Lower lobe of right lung (tissue), 2 donors: ENCODE results near the gene TGM4. TPM values are rescaled to one million over a fixed set of nuclear protein-coding genes. Genes with fewer than 3 reads are reported as not detected.
A peak's percentile ranks its signal among the peaks of the same experiment; 100 is the strongest.

Source experiments
- ATAC-seq, 2 donors: fragments of 200-7000 bp; cut with Tn5 transposase; one replicate each; pipeline ENCODE4 v1.9.1; 2020 to 2022; ENCODE audit warnings: mild to moderate bottlenecking in 2 of 2, moderate library complexity in 2 of 2
- DNase-seq: peaks from one replicate; pipeline ENCODE4 v3.0.0-alpha.2; 2020
- H3K27ac ChIP-seq: fragments of 200-600 bp; one replicate; pipeline ENCODE4 v1.8.0; 2022
- H3K27me3 ChIP-seq: fragments of 200-600 bp; one replicate; pipeline ENCODE4 v1.8.0; 2022; ENCODE audit warnings: low read depth
- H3K36me3 ChIP-seq: fragments of 200-600 bp; one replicate; pipeline ENCODE4 v1.8.0; 2022; ENCODE audit warnings: mild to moderate bottlenecking
- H3K4me1 ChIP-seq: fragments of 200-600 bp; one replicate; pipeline ENCODE4 v1.8.0; 2022
- H3K4me3 ChIP-seq: fragments of 200-600 bp; one replicate; pipeline ENCODE4 v1.8.0; 2022; ENCODE audit warnings: mild to moderate bottlenecking
- H3K9me3 ChIP-seq: fragments of 200-600 bp; one replicate; pipeline ENCODE4 v1.8.0; 2022
- CTCF ChIP-seq: fragments of 200-600 bp; IDR thresholded peaks from one replicate; pipeline ENCODE4 v1.8.0; 2022; ENCODE audit warnings: antibody characterized with exemption, mild to moderate bottlenecking
- intact Hi-C: fragments of 100-400 bp; cut with DNase I; formaldehyde crosslinking; loops from one replicate; pipeline ENCODE4 v1.11.0; 2022
- total RNA-seq: library from RNA; stranded (reverse); fragmentation: NEBNext Ultra II Directional; extraction: Animal tissue kit (Norgen Biotek cat#: 25700); gene quantifications from one replicate; pipeline ENCODE4 v1.2.1, GENCODE V29; 2021
- donor health status: DM: no; HTN: yes; CAD: no; lungs with severe emphysema.

TGM4 gene
- total RNA-seq, 1 donor from 2014 or later: not detected

DNA sequence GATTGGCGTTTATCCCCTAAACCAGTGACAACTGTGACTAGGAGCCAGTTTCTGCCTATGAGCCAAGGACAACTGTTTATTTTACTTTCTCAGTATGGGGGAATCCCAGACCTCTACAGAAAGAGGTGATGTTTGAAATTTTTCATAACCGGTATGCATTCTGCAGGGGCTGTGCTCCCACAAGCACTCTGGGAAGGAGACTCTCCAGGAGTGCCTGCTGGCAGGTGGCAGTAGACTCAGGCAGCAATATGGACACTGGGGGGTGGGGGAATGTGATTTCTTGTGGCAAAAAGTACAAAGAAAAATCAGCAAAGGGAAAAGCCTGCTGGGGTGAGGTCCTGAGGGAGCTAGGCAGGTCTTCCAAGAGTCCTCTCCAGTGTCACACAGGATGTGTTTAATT is 5.9 kb downstream of the TGM4 start:
- H3K36me3 ChIP-seq: no peaks in the 10 kb centered on the region
- no peak for ATAC-seq

GRCh38 chr3:44883213-44883955 is 9.0 kb downstream of the TGM4 start:
- no peak for TF ChIP-seq CTCF

More for the DNA sequence above, 5.9 kb downstream of the TGM4 start:
- Histone ChIP-seq H3K27me3 (no peaks in the 10 kb centered on the region), H3K27ac (no peak overlapping the region), H3K4me3 (no peak overlapping the region), H3K9me3 (no peaks in the 10 kb centered on the region), H3K4me1 (no peaks in the 10 kb centered on the region)
- intact Hi-C loops: no loop called here
- DNase-seq: no peak
- no peak for TF ChIP-seq CTCF

DNA sequence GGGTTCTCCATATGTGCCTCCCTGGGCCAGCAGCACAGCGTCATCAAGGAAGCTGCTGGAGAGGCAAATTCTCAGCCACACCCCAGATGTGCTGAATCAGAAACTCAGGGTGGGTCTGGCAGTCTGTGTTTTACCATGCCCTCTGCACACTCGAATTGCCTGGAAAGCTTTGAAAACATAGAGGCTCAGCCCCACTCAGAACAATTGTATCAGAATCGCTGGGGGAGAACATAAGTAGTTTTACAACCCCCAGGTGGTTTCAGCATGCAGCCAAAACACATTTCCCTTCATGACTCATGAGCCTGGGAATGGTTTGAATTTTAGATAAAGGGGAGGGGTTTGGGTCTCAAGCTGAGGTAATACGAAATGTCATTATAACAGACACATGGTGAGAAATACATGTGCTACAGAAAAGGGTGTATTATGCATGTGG is 9.6 kb downstream of the TGM4 start:
- intact Hi-C loops: no loop called here
- no peaks in the 10 kb centered on the region for H3K36me3 ChIP-seq
- no peak overlapping the region for H3K27ac ChIP-seq
- no peak for TF ChIP-seq CTCF
- no peaks in the 10 kb centered on the region for H3K9me3 ChIP-seq
- no peak for ATAC-seq
- DNase-seq: no peak
- H3K27me3 ChIP-seq: no peaks in the 10 kb centered on the region
- no peak overlapping the region for H3K4me3 ChIP-seq
- H3K4me1 ChIP-seq: no peaks in the 10 kb centered on the region

More at GRCh38 chr3:44883213-44883955, 9.0 kb downstream of the TGM4 start:
- no peak overlapping the region for H3K27ac ChIP-seq
- ATAC-seq (no peak), DNase-seq (no peak)
- no peaks in the 10 kb centered on the region for H3K27me3 ChIP-seq
- no peaks in the 10 kb centered on the region for H3K36me3 ChIP-seq
- H3K9me3 ChIP-seq: no peaks in the 10 kb centered on the region
- intact Hi-C loops: no loop called here
- no peak overlapping the region for H3K4me3 ChIP-seq
- H3K4me1 ChIP-seq: no peaks in the 10 kb centered on the region

DNA sequence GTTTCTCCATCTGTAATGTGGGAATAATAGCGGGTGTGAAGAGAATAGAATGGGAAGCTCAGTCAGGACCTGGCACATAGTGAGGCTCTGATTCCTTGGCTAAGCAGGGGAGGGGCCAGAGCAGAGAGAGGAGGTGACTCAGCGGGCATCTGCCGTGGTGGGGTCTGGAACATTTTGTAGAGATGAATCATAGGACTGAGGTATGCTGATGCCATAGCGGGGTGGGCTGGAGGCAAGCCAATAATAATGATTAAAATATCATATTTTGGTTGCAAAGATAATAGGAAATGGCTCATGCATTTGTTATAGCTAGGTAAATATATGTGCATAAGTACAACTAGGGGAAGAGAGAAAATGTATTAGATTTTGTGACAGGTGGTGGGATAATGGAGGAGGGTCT is 11.2 kb downstream of the TGM4 start:
- DNase-seq (no peak), ATAC-seq (peak; percentile 45 to 54)
- no peak overlapping the region for H3K27ac ChIP-seq
- no peak overlapping the region for H3K4me3 ChIP-seq
- no peaks in the 10 kb centered on the region for H3K27me3 ChIP-seq
- H3K36me3 ChIP-seq: no peaks in the 10 kb centered on the region
- H3K9me3 ChIP-seq: no peaks in the 10 kb centered on the region
- no peak for TF ChIP-seq CTCF
- intact Hi-C loops: no loop called here
- H3K4me1 ChIP-seq: no peaks in the 10 kb centered on the region

DNA sequence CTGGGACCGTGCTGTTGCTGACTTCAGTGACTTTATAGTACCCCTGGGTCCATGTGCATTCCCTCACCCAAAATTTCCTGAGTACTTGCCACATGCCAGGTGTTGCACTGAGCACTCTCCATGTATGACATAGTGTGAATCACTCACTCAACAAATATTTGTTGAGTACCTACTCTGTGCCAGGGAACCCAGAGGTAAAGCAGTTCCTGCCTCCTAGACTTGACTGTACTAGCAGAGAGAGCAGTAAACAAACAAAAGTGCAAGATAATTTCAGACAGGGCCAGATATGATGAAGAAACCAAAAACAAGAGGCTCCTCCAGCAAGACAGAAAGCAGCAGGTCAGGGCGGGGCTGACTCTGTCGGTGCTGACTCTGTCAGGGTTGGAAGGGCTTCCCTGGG is 12.2 kb downstream of the TGM4 start:
- intact Hi-C loops: no loop called here
- no peak for TF ChIP-seq CTCF
- no peaks in the 10 kb centered on the region for H3K36me3 ChIP-seq
- peak; percentile 31 to 42 for ATAC-seq
- no peak overlapping the region for H3K4me3 ChIP-seq
- no peak for DNase-seq
- H3K9me3 ChIP-seq: no peaks in the 10 kb centered on the region
- no peaks in the 10 kb centered on the region for H3K4me1 ChIP-seq
- H3K27ac ChIP-seq: no peak overlapping the region
- no peaks in the 10 kb centered on the region for H3K27me3 ChIP-seq
